Osteocyte (in vitro differentiated cells): ENCODE data around the gene DHX30. TPM values are rescaled to one million over a fixed set of nuclear protein-coding genes. Genes with fewer than 3 reads are reported as not detected.

Experiments
- DNase-seq: peaks from one replicate; pipeline ENCODE4 v3.0.0; 2021; ENCODE audit warnings: mixed read lengths; ENCODE audit not compliant: unreplicated experiment; ENCODE audit errors: extremely low spot score
- H3K27ac Mint-ChIP-seq: one replicate; pipeline ENCODE4 v1.8.0; 2021; ENCODE audit warnings: mild to moderate bottlenecking, mixed read lengths; ENCODE audit not compliant: unreplicated experiment
- H3K27me3 Mint-ChIP-seq: one replicate; pipeline ENCODE4 v1.8.0; 2021; ENCODE audit warnings: mixed read lengths; ENCODE audit not compliant: unreplicated experiment
- H3K36me3 Mint-ChIP-seq: one replicate; pipeline ENCODE4 v1.8.0; 2021; ENCODE audit warnings: mixed read lengths; ENCODE audit not compliant: unreplicated experiment
- H3K4me1 Mint-ChIP-seq: one replicate; pipeline ENCODE4 v1.8.0; 2021; ENCODE audit warnings: mixed read lengths; ENCODE audit not compliant: unreplicated experiment
- H3K4me3 Mint-ChIP-seq: one replicate; pipeline ENCODE4 v1.8.0; 2021; ENCODE audit warnings: mild to moderate bottlenecking, moderate library complexity, mixed read lengths; ENCODE audit not compliant: unreplicated experiment
- H3K9me3 Mint-ChIP-seq: one replicate; pipeline ENCODE4 v1.8.0; 2021; ENCODE audit warnings: mixed read lengths; ENCODE audit not compliant: unreplicated experiment
- total RNA-seq: library from RNA; stranded (reverse); gene quantifications from 2 replicates; pipeline ENCODE4 v1.2.1, GENCODE V29; 2021
- TF ChIP-seq, protein P1 (sequence below): fragments of 200-600 bp; sonication (generic); IDR thresholded peaks from 2 replicates; pipeline ENCODE4 v1.5.0; 2021; ENCODE audit warnings: antibody characterized with exemption, mild to moderate bottlenecking, moderate library complexity

DHX30 gene
- total RNA-seq, 1 donor from 2014 or later, result 78.9 TPM

- Mint-ChIP-seq H3K27me3 (no peaks in the 10 kb centered on the region), H3K4me1 (peaks cover 4% of the 10 kb centered on the region), H3K27ac (no peak overlapping the region), H3K9me3 (no peaks in the 10 kb centered on the region), H3K36me3 (peaks cover 49% of the 10 kb centered on the region), H3K4me3 (no peak overlapping the region)
- DNase-seq, result no peak
- TF ChIP-seq, protein P1, sequence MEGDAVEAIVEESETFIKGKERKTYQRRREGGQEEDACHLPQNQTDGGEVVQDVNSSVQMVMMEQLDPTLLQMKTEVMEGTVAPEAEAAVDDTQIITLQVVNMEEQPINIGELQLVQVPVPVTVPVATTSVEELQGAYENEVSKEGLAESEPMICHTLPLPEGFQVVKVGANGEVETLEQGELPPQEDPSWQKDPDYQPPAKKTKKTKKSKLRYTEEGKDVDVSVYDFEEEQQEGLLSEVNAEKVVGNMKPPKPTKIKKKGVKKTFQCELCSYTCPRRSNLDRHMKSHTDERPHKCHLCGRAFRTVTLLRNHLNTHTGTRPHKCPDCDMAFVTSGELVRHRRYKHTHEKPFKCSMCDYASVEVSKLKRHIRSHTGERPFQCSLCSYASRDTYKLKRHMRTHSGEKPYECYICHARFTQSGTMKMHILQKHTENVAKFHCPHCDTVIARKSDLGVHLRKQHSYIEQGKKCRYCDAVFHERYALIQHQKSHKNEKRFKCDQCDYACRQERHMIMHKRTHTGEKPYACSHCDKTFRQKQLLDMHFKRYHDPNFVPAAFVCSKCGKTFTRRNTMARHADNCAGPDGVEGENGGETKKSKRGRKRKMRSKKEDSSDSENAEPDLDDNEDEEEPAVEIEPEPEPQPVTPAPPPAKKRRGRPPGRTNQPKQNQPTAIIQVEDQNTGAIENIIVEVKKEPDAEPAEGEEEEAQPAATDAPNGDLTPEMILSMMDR, result no peak
These were observed 70.0 kb downstream of the DHX30 start for GRCh38 chr3:47872916-47873315.

- peaks cover 43% of the 10 kb centered on the region for H3K36me3 Mint-ChIP-seq
- H3K9me3 Mint-ChIP-seq, result no peaks in the 10 kb centered on the region
- H3K4me3 Mint-ChIP-seq, result no peak overlapping the region
- TF ChIP-seq, protein P1, result no peak
- no peak for DNase-seq
- H3K27me3 Mint-ChIP-seq, result no peaks in the 10 kb centered on the region
- H3K27ac Mint-ChIP-seq, result no peak overlapping the region
- peaks cover 7% of the 10 kb centered on the region for H3K4me1 Mint-ChIP-seq
These were observed 71.5 kb downstream of the DHX30 start for GRCh38 chr3:47874438-47874837.

GRCh38 chr3:47874913-47875312, 72.0 kb downstream of the DHX30 start:
- H3K4me3 Mint-ChIP-seq, result no peak overlapping the region
- no peak overlapping the region for H3K27ac Mint-ChIP-seq
- H3K27me3 Mint-ChIP-seq, result no peaks in the 10 kb centered on the region
- no peak for DNase-seq
- peaks cover 38% of the 10 kb centered on the region for H3K36me3 Mint-ChIP-seq
- TF ChIP-seq, protein P1, result no peak
- H3K9me3 Mint-ChIP-seq, result no peaks in the 10 kb centered on the region
- peaks cover 7% of the 10 kb centered on the region for H3K4me1 Mint-ChIP-seq

DNA sequence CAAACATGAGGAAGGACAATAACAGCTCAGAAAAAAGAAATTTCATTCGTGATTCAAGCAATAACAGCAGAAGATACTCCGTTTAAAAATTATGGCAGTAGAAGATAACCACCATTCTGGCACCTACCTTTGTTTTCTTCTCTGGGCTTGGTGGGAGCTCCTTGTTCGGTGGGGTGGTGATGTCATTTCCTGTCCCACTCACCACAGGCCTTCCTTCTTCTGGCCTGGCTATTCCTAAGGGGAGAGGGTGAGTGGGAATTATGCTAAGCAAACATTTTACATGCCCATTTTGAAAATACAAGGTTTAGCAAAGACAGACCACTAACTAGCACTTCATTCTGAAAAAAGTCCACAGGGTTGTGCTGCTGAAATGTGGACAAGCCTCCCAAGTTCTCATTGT, 74.4 kb downstream of the DHX30 start:
- H3K36me3 Mint-ChIP-seq, result peaks cover 22% of the 10 kb centered on the region
- TF ChIP-seq, protein P1, result no peak
- H3K27ac Mint-ChIP-seq, result peak overlapping the region; percentile 15
- peaks cover 7% of the 10 kb centered on the region for H3K4me1 Mint-ChIP-seq
- DNase-seq, result no peak
- H3K9me3 Mint-ChIP-seq, result no peaks in the 10 kb centered on the region
- no peak overlapping the region for H3K4me3 Mint-ChIP-seq
- no peaks in the 10 kb centered on the region for H3K27me3 Mint-ChIP-seq

DNA sequence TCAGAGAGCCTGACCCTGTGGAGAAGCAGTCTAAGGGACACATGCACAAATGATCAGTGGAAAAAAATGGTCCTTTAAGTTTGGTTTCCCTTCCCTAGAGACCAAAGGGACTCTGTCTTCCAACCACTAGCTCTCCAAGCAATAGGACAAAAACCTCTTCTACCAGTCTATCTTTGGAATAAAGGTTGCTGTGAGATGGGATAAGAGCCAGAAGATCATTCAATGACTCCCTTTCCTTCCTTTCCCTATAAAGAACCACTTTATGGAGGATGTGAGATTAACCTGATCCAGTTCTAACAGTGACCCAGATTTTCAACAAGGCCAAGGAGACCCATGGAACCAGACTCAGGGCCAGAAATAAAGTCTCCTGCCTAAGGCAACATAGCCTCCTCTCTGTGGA, 74.8 kb downstream of the DHX30 start:
- H3K9me3 Mint-ChIP-seq, result no peaks in the 10 kb centered on the region
- no peak for DNase-seq
- H3K36me3 Mint-ChIP-seq, result peaks cover 21% of the 10 kb centered on the region
- H3K4me1 Mint-ChIP-seq, result peaks cover 7% of the 10 kb centered on the region
- H3K27ac Mint-ChIP-seq, result peak overlapping the region; percentile 15
- no peaks in the 10 kb centered on the region for H3K27me3 Mint-ChIP-seq
- TF ChIP-seq, protein P1, result no peak
- H3K4me3 Mint-ChIP-seq, result no peak overlapping the region
